ENCODE measurements around the gene C12orf57. TPM values are rescaled to one million over a fixed set of nuclear protein-coding genes. Genes with fewer than 3 reads are reported as not detected.
A peak's percentile ranks its signal among the peaks of the same experiment; 100 is the strongest.

The C12orf57 gene
- total RNA-seq, 4 donors from 2014 or later = 175 to 220 (median 183) TPM

GRCh38 chr12:6952121-6952862 is 8.5 kb downstream of the C12orf57 start:
- Histone ChIP-seq H3K36me3 (peaks cover 0 to under 1% of the 10 kb centered on the region in 2 donors), H3K4me1 (no peaks in the 10 kb centered on the region), H3K27ac (no peak overlapping the region), H3K27me3 (no peaks in the 10 kb centered on the region), H3K9me3 (no peaks in the 10 kb centered on the region), H3K4me3 (peak overlapping the region in 1 of 4 donors; percentile 42)
- in situ Hi-C loops (cut with MboI; ENCODE audit: low sequenced_read_pairs in 4 of 4) = no loop called here
- no peak for DNase-seq
- intact Hi-C loops (cut with DNase I; ENCODE audit: low total_unique reads) = no loop called here
- TF ChIP-seq CTCF (IDR thresholded peaks at IDR 0.05 in 4 of 5, conservative IDR thresholded peaks at IDR 0.05 in 1 of 5) = no peak
- TF ChIP-seq POLR2A (IDR thresholded peaks at IDR 0.05) = no peak
- ATAC-seq = no peak

- intact Hi-C loops (cut with DNase I; ENCODE audit: low total_unique reads) = no loop called here
- no peak for ATAC-seq
- Histone ChIP-seq H3K4me3 (peak overlapping the region in 1 of 4 donors; percentile 42), H3K27ac (peak overlapping the region in 3 of 4 donors; percentile 35 to 43 (median 41)), H3K27me3 (no peaks in the 10 kb centered on the region), H3K4me1 (no peaks in the 10 kb centered on the region), H3K9me3 (no peaks in the 10 kb centered on the region), H3K36me3 (no peaks in the 10 kb centered on the region)
- in situ Hi-C loops (cut with MboI; ENCODE audit: low sequenced_read_pairs in 4 of 4) = no loop called here
- no peak for DNase-seq
- no peak for TF ChIP-seq CTCF (IDR thresholded peaks at IDR 0.05 in 4 of 5, conservative IDR thresholded peaks at IDR 0.05 in 1 of 5)
- no peak for TF ChIP-seq POLR2A (IDR thresholded peaks at IDR 0.05)
These were observed 9.1 kb downstream of the C12orf57 start for GRCh38 chr12:6952863-6953441.

- DNase-seq = peak in 1 of 2 donors; percentile 18
- intact Hi-C loops (cut with DNase I; ENCODE audit: low total_unique reads) = no loop called here
- TF ChIP-seq CTCF (IDR thresholded peaks at IDR 0.05 in 4 of 5, conservative IDR thresholded peaks at IDR 0.05 in 1 of 5) (no peak), POLR2A (IDR thresholded peaks at IDR 0.05) (peak; percentile 13 to 24)
- peak overlapping the region in 1 of 4 donors; percentile 42 for H3K4me3 ChIP-seq
- no peaks in the 10 kb centered on the region for H3K9me3 ChIP-seq
- H3K4me1 ChIP-seq = no peaks in the 10 kb centered on the region
- ATAC-seq = peak; percentile 21 to 55
- H3K27me3 ChIP-seq = no peaks in the 10 kb centered on the region
- in situ Hi-C loops (cut with MboI; ENCODE audit: low sequenced_read_pairs in 4 of 4) = no loop called here
- H3K36me3 ChIP-seq = no peaks in the 10 kb centered on the region
- H3K27ac ChIP-seq = peak overlapping the region in 3 of 4 donors; percentile 35 to 43 (median 41)
These were observed 9.9 kb downstream of the C12orf57 start for GRCh38 chr12:6953442-6954315.

- no peak for TF ChIP-seq POLR2A (IDR thresholded peaks at IDR 0.05)
- Histone ChIP-seq H3K9me3 (no peaks in the 10 kb centered on the region), H3K27ac (peak overlapping the region in 1 of 4 donors; percentile 43), H3K4me3 (no peak overlapping the region), H3K27me3 (no peaks in the 10 kb centered on the region), H3K36me3 (no peaks in the 10 kb centered on the region), H3K4me1 (no peaks in the 10 kb centered on the region)
- in situ Hi-C loops (cut with MboI; ENCODE audit: low sequenced_read_pairs in 4 of 4) (no loop called here), intact Hi-C loops (cut with DNase I; ENCODE audit: low total_unique reads) (no loop called here)
- DNase-seq (no peak), ATAC-seq (no peak)
These were observed 10.7 kb downstream of the C12orf57 start for GRCh38 chr12:6954316-6955107.

All from gastrocnemius medialis (tissue), 4 donors.